Endodermal cell (in vitro differentiated cells): ENCODE measurements around the gene COQ8A. TPM values are rescaled to one million over a fixed set of nuclear protein-coding genes. Genes with fewer than 3 reads are reported as not detected.
A peak's percentile ranks its signal among the peaks of the same experiment; 100 is the strongest.

Source experiments
- DNase-seq: peaks from one replicate; pipeline ENCODE4 v3.0.0-alpha.2; 2017
- H3K27ac ChIP-seq: 2 replicates; pipeline ENCODE4 v1.5.1; 2013; ENCODE audit warnings: mild to moderate bottlenecking, low read depth, low read length, moderate library complexity
- H3K27me3 ChIP-seq: 2 replicates; pipeline ENCODE4 v1.6.1; 2013; ENCODE audit warnings: mild to moderate bottlenecking, low read length, moderate library complexity; ENCODE audit not compliant: insufficient read depth, control insufficient read depth, poor library complexity, severe bottlenecking
- H3K36me3 ChIP-seq: 2 replicates; pipeline ENCODE4 v1.7.0; 2013; ENCODE audit warnings: mild to moderate bottlenecking, low read length, moderate library complexity; ENCODE audit not compliant: control insufficient read depth, insufficient read depth
- H3K4me1 ChIP-seq: one replicate; pipeline ENCODE4 v1.7.0; 2013; ENCODE audit warnings: low read length; ENCODE audit not compliant: control insufficient read depth, insufficient read depth
- H3K4me3 ChIP-seq: 2 replicates; pipeline ENCODE4 v1.5.1; 2013; ENCODE audit warnings: mild to moderate bottlenecking, low read length, moderate library complexity
- H3K9ac ChIP-seq: 2 replicates; pipeline ENCODE4 v1.6.1; 2013; ENCODE audit warnings: mild to moderate bottlenecking, low read length, moderate library complexity; ENCODE audit not compliant: poor library complexity, severe bottlenecking; ENCODE audit errors: extremely low read depth
- H3K9me3 ChIP-seq: 2 replicates; pipeline ENCODE4 v1.6.1; 2013; ENCODE audit warnings: mild to moderate bottlenecking, low read length, moderate library complexity; ENCODE audit not compliant: control insufficient read depth
- H3K27ac Mint-ChIP-seq: 2 replicates; pipeline ENCODE4 v1.8.0; 2020; ENCODE audit warnings: mixed read lengths
- H3K27me3 Mint-ChIP-seq: 2 replicates; pipeline ENCODE4 v1.8.0; 2021; ENCODE audit warnings: mild to moderate bottlenecking, mixed read lengths; ENCODE audit not compliant: insufficient read depth
- H3K36me3 Mint-ChIP-seq: 2 replicates; pipeline ENCODE4 v1.8.0; 2020; ENCODE audit warnings: low read depth, mixed read lengths
- H3K4me1 Mint-ChIP-seq: 2 replicates; pipeline ENCODE4 v1.8.0; 2020; ENCODE audit warnings: mixed read lengths
- H3K4me3 Mint-ChIP-seq: 2 replicates; pipeline ENCODE4 v1.8.0; 2020; ENCODE audit warnings: mild to moderate bottlenecking, moderate library complexity, mixed read lengths
- H3K9me3 Mint-ChIP-seq: 2 replicates; pipeline ENCODE4 v1.8.0; 2020; ENCODE audit warnings: mild to moderate bottlenecking, mixed read lengths
- CTCF ChIP-seq: fragments of 200-600 bp; sonication (generic); conservative IDR thresholded peaks from 2 replicates; pipeline ENCODE4 v1.5.0; 2021; ENCODE audit warnings: antibody characterized with exemption, mild to moderate bottlenecking
- WGBS, 2 experiments: methylation state at CpG; one replicate each; pipeline versions ENCODE4 v1.1.5 to v1.1.7; 2013; ENCODE audit warnings: missing lambda C conversion rate in 2 of 2, mixed read lengths in 1 of 2; ENCODE audit not compliant: insufficient coverage in 1 of 2, insufficient read length in 1 of 2; 5-methylcytosine and 5-hydroxymethylcytosine counted together
- total RNA-seq, 2 donors: library from RNA; stranded (reverse); fragmentation: NEBNext Ultra II Directional in 1 of 2; extraction: Animal tissue kit (Norgen Biotek cat#: 25700) in 1 of 2; gene quantifications; 2 replicates in 1 of 2; 3 replicates in 1 of 2; pipeline ENCODE4 v1.2.1, GENCODE V29; 2021

COQ8A gene
- total RNA-seq, 2 donors from 2014 or later: 6.6 to 14.9 TPM

- peak overlapping the region; percentile 19 for H3K27ac ChIP-seq
- H3K4me1 Mint-ChIP-seq: peaks cover 12% of the 10 kb centered on the region
- peak; percentile 30 for DNase-seq
- TF ChIP-seq CTCF: no peak
- H3K9me3 ChIP-seq: peaks cover 10% of the 10 kb centered on the region
- H3K36me3 ChIP-seq: no peaks in the 10 kb centered on the region
- 63 to 89% methylated on average over 9 to 26 of the region's 32 CpGs for WGBS, 2 experiments
- H3K4me3 Mint-ChIP-seq: no peak overlapping the region
- no peaks in the 10 kb centered on the region for H3K27me3 ChIP-seq
- H3K27me3 Mint-ChIP-seq: no peaks in the 10 kb centered on the region
- no peak overlapping the region for H3K9ac ChIP-seq
- no peaks in the 10 kb centered on the region for H3K4me1 ChIP-seq
- H3K9me3 Mint-ChIP-seq: peaks cover 7% of the 10 kb centered on the region
- H3K36me3 Mint-ChIP-seq: peaks cover 5% of the 10 kb centered on the region
- H3K27ac Mint-ChIP-seq: peak overlapping the region; percentile 45
- no peak overlapping the region for H3K4me3 ChIP-seq
These were observed 35.5 kb downstream of the COQ8A start for GRCh38 chr1:226975259-226976250.

- 93 to 100% methylated on average over 15 to 34 of the region's 34 CpGs for WGBS, 2 experiments
- Mint-ChIP-seq H3K9me3 (peaks cover 7% of the 10 kb centered on the region), H3K4me3 (no peak overlapping the region), H3K27ac (no peak overlapping the region), H3K27me3 (no peaks in the 10 kb centered on the region), H3K36me3 (peaks cover 5% of the 10 kb centered on the region), H3K4me1 (peaks cover 12% of the 10 kb centered on the region)
- no peak overlapping the region for H3K9ac ChIP-seq
- no peak overlapping the region for H3K27ac ChIP-seq
- H3K4me3 ChIP-seq: no peak overlapping the region
- no peaks in the 10 kb centered on the region for H3K4me1 ChIP-seq
- peaks cover 10% of the 10 kb centered on the region for H3K9me3 ChIP-seq
- H3K36me3 ChIP-seq: no peaks in the 10 kb centered on the region
- TF ChIP-seq CTCF: no peak
- peak; percentile 38 for DNase-seq
- H3K27me3 ChIP-seq: no peaks in the 10 kb centered on the region
These were observed 36.3 kb downstream of the COQ8A start for GRCh38 chr1:226976276-226976977.

GRCh38 chr1:226976978-226977642 is 37.0 kb downstream of the COQ8A start:
- no peak for TF ChIP-seq CTCF

More at GRCh38 chr1:226976978-226977642, 37.0 kb downstream of the COQ8A start:
- no peak overlapping the region for H3K4me3 Mint-ChIP-seq
- no peak overlapping the region for H3K9ac ChIP-seq
- H3K9me3 ChIP-seq: peaks cover 3% of the 10 kb centered on the region
- H3K4me1 ChIP-seq: no peaks in the 10 kb centered on the region
- H3K27ac ChIP-seq: no peak overlapping the region
- no peaks in the 10 kb centered on the region for H3K36me3 ChIP-seq
- no peak overlapping the region for H3K4me3 ChIP-seq
- H3K36me3 Mint-ChIP-seq: no peaks in the 10 kb centered on the region
- no peaks in the 10 kb centered on the region for H3K27me3 Mint-ChIP-seq
- DNase-seq: peak; percentile 32
- no peaks in the 10 kb centered on the region for H3K9me3 Mint-ChIP-seq
- 87 to 91% methylated on average over 8 to 21 of the region's 21 CpGs for WGBS, 2 experiments
- H3K27ac Mint-ChIP-seq: no peak overlapping the region
- H3K4me1 Mint-ChIP-seq: peaks cover 12% of the 10 kb centered on the region
- no peaks in the 10 kb centered on the region for H3K27me3 ChIP-seq
